ENCODE data around the gene POLR3E.

POLR3E gene

DNA sequence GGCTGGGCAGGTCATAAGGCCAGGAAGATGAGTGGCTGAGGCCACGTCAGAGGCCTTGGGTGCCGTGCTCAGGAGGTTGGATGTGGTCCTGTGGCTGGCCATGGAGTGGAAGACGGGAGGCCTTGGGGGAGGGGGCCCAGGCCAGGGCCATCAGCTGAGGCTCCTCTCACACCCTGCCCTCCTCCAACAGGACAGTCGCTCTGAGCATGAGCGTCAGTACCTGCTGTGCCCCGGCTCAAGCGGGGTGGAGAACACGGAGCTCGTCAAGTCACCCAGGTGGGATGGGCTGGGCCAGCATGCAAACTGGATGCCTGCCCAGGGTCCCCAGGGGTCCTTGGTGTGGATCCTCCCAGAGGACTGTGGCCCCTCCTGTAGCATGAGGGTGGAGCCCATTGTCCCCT, 19.2 kb downstream of the POLR3E start:
- TF ChIP-seq, protein P1, sequence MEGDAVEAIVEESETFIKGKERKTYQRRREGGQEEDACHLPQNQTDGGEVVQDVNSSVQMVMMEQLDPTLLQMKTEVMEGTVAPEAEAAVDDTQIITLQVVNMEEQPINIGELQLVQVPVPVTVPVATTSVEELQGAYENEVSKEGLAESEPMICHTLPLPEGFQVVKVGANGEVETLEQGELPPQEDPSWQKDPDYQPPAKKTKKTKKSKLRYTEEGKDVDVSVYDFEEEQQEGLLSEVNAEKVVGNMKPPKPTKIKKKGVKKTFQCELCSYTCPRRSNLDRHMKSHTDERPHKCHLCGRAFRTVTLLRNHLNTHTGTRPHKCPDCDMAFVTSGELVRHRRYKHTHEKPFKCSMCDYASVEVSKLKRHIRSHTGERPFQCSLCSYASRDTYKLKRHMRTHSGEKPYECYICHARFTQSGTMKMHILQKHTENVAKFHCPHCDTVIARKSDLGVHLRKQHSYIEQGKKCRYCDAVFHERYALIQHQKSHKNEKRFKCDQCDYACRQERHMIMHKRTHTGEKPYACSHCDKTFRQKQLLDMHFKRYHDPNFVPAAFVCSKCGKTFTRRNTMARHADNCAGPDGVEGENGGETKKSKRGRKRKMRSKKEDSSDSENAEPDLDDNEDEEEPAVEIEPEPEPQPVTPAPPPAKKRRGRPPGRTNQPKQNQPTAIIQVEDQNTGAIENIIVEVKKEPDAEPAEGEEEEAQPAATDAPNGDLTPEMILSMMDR (IDR thresholded peaks at IDR 0.05; ENCODE audit: low read depth, low read length, missing control alignments): no peak
- no peak for DNase-seq (ENCODE audit: low read depth)

DNA sequence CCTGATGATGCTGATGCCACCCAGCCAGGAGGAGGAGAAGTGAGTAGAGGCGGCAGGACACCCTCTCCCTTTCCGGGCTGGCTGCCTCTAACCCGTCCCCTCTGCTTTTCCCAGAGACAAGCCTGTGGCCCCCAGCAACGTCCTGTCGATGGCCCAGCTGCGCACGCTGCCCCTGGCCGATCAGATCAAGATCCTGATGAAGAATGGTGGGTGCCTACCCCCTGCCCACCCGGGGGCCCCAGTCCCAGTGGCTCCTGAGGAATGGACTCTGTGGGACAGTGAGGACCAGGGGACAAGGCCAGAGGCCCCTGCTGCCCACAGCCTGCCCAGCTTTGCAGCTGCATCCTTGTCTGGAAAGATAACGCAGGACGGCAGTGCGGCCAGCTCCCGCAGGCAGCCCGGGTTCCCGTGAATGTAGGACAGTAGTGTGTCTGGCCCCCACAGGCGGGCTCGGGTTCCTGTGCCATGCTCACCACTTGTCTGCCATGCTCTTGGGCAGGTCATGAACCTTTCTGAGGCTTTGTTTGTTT, 19.9 kb downstream of the POLR3E start:
- H3K4me3 ChIP-seq (ENCODE audit: low read depth, low read length): no peak overlapping the region
- no peak for DNase-seq (ENCODE audit: low read depth)
- TF ChIP-seq, protein P1 (IDR thresholded peaks at IDR 0.05; ENCODE audit: low read depth, low read length, missing control alignments): no peak

More for the DNA sequence above, 19.2 kb downstream of the POLR3E start:
- H3K4me3 ChIP-seq (ENCODE audit: low read depth, low read length): no peak overlapping the region

DNA sequence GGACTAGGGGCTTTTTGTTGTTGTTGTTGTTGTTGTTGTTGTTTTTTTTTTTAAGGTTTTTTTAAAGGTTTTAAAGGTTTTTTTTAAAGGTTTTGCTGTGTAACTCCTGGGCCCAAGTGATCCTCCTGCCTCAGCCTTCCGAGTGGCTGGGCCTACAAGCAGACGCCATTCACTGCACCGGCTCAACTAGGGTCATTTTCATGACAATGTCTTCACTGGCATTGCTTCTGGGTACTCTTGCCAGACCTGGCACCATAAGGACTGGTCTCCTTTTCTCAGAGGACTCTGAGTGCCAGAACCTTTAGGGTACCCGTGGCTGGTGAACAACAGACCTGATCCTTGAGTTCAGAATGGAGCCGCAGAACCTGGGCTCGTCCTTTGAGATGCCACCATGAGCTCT, 20.4 kb downstream of the POLR3E start:
- TF ChIP-seq, protein P1 (IDR thresholded peaks at IDR 0.05; ENCODE audit: low read depth, low read length, missing control alignments): no peak
- no peak for DNase-seq (ENCODE audit: low read depth)
- no peak overlapping the region for H3K4me3 ChIP-seq (ENCODE audit: low read depth, low read length)

DNA sequence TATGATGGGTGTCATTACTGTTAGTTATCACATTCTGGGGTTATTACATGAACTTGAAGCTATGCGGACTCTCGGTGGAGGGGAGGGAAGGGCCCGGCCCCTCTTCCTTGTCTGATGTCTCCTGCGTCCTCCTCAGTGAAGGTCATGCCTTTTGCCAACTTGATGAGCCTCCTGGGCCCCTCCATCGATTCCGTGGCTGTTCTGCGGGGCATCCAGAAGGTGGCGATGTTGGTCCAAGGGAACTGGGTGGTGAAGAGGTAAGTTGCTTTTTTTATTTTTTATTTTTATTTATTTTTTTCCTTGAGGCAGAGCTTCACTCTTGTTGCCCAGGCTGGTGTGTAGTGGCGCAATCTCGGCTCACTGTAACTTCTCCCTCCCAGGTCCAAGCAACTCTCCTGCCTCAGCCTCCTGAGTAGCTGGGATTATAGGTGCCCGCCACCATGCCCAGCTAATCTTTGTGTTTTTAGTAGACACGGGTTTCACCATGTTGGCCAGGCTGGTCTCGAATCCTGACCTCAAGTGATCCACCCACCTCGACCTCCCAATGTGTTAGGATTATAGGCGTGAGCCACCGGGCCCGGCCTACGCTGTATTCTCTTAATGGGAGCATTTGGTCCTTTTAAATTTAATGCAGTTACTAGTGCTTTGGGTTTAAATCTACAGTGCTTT, 21.6 kb downstream of the POLR3E start:
- no peak for DNase-seq (ENCODE audit: low read depth)
- no peak overlapping the region for H3K4me3 ChIP-seq (ENCODE audit: low read depth, low read length)
- TF ChIP-seq, protein P1 (IDR thresholded peaks at IDR 0.05; ENCODE audit: low read depth, low read length, missing control alignments): peak; percentile 60

DNA sequence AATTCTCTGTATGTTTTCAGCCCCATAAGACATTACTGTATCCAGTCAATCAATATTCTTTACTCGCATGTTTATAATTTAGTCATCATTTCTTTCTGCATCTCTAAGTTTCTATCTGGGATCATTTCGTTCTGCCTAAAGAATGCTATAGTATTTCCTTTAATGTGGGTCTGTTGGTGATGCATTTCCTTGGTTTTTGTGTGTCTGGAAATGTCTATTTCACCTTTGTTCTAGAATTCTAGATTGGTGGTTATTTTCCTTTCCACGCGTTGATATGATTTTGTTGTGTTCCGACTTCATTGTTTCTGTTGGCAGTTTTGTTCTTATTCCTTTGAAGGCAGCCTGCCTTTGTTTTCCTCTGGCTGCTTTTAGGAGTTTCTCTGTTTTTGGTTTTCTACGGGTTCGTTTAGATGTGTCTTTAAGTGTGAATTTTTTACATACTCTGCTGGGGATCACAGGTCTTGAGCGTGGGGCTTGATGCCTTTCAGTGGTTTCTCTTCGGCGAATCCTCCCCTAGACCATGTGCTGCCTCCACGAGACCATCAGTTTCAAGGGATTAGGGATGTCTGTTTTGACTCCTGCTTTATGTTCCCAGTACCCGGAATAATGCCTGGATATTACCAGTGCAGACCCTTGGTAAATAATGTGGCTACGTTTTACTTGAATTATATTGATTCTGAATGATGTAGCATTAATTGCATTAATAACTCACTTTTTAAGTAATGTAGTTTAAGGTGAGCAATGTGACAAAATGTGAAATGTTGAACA, 23.5 kb downstream of the POLR3E start:
- no peak for DNase-seq (ENCODE audit: low read depth)
- TF ChIP-seq, protein P1 (IDR thresholded peaks at IDR 0.05; ENCODE audit: low read depth, low read length, missing control alignments): no peak
- H3K4me3 ChIP-seq (ENCODE audit: low read depth, low read length): no peak overlapping the region

DNA sequence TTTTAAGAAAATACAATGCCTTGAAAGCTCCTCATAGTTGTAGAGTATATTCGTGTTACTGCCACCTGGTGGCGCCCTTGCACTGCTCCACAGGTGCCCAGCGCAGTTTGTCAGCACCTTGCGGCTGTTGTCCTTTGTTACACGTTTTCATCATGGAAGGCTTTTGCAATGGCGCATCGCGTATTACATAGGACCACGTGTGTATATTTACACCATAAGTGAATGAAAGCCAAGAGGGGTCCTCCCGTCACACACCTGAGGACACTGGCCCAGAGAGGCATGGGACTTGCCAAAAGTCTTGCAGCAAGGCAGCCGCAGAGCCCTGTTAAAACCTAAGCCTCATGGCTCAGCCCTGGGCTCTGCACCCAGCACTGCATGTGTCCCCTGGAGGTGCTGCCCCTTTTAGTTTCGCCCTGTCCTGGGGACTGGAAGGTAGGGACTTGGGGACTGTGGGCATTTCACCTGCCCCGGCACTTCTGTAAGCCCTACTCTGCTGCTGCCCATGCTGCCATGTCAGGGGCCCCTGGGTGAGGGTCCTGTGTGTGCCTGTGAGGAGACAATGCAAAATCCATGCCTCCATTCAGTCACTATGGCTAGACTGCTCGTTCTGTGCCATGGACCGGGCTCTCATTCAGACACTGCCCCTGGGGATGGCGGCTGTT, 24.3 kb downstream of the POLR3E start:
- no peak overlapping the region for H3K4me3 ChIP-seq (ENCODE audit: low read depth, low read length)
- TF ChIP-seq, protein P1 (IDR thresholded peaks at IDR 0.05; ENCODE audit: low read depth, low read length, missing control alignments): peak; percentile 82

More for the DNA sequence above, 24.3 kb downstream of the POLR3E start:
- DNase-seq (ENCODE audit: low read depth): peak; percentile 36
